HG02571 (cell line): ENCODE results near the gene GLT8D2.
"Not testable (repeated sequence)": the region's sequence is repeated elsewhere in the genome, so short reads cannot be mapped to it uniquely, and the experiment has no call there.

ENCODE experiments used
- ATAC-seq: cut with Tn5 transposase; IDR thresholded peaks from one replicate; pipeline ENCODE4 v1.9.1; 2021; ENCODE audit warnings: mild to moderate bottlenecking, moderate library complexity; ENCODE audit not compliant: unreplicated experiment

GLT8D2 gene

GRCh38 chr12:104054681-104055346, 4.8 kb upstream of the GLT8D2 start:
- ATAC-seq, result no peak

- ATAC-seq, result no peak
Observed at GRCh38 chr12:104050436-104050835, 449 bp upstream of the GLT8D2 start.

- ATAC-seq, result no peak
Observed at GRCh38 chr12:104049278-104049902, 597 bp downstream of the GLT8D2 start.

DNA sequence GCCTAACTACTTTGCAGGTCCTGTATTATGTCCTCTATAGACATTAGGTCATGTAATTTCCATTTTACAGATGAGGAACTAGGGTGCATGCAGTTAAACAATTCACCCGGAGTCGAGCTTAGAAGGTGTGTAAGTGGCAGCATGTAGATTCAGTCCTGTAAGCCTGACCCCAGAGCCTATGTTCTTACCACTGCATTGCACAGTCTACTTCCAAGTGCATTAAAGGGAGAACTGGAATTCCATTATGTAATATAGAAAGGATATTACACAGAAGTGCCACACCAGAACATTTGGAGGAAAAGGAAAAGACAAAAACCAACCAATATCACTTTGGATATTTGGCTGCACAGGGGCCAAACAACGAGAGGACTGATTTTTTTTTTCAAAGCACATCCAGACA, 1.2 kb downstream of the GLT8D2 start:
- no peak for ATAC-seq

DNA sequence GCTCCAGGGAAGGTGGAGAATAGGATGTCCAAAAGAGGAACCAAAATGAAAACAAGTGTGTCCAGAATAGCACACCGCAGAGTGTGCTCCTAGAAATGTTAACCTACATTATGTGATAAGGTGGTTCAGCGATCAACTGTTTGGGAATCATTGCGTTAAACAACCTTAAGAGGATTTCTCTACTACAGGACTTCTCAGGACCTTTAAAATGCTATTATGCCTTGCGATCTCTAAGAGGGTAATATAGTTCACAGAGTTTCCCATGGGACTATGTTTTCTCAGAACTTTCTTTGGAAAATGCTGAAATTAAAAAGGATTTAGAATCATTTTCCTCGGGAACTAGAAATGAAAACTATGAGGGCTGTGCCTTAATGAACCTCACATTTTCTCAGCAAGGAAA, 1.8 kb downstream of the GLT8D2 start:
- no peak for ATAC-seq

GRCh38 chr12:104046306-104046705, 3.7 kb downstream of the GLT8D2 start:
- ATAC-seq, result no peak

DNA sequence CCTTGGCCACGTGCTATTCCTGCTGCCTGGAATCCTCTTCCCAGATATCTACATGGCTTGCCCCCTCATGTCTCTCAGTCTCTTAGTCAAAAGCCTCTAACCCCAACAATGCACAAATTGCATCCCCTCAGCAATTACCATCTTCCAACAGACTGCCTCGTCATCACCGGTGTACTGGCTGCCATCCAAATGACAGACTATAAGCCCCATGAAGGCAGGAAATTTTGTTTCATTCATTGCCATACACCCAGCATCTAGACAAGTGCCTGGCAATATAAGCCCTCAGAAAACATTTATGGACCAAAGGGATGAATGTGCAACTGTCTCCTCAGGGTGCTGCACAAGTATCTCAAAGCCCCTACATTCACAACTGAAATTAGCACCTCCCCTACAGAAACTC, 5.8 kb downstream of the GLT8D2 start:
- no peak for ATAC-seq

DNA sequence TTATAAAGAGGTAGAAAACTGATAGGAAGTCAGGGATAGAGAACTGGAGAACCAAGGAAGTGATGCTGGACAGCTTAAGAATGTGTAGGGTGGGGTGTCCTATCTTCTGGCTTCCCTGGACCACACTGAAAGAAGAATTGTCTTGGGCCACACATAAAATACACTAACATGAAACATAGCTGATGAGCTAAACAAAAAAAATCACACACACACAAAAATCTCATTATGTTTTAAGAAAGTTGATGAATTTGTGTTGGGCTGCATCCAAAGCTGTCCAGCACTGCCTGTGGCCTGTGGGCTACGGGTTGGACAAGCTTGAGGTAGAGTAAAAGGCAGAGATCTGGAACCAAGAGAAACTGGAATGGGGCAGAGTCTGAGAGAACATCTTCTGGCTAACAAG, 7.4 kb downstream of the GLT8D2 start:
- no peak for ATAC-seq

GRCh38 chr12:104039769-104040168, 10.2 kb downstream of the GLT8D2 start:
- not testable (repeated sequence) for ATAC-seq

- ATAC-seq, result not testable (repeated sequence)
Observed at GRCh38 chr12:104036143-104036542, 13.8 kb downstream of the GLT8D2 start.

GRCh38 chr12:104030596-104030995, 19.4 kb downstream of the GLT8D2 start:
- not testable (repeated sequence) for ATAC-seq

- ATAC-seq, result no peak
Observed at GRCh38 chr12:104026841-104027599, 23.0 kb downstream of the GLT8D2 start.

GRCh38 chr12:104025771-104026170, 24.2 kb downstream of the GLT8D2 start:
- ATAC-seq, result no peak

- no peak for ATAC-seq
Observed at GRCh38 chr12:104024348-104024747, 25.6 kb downstream of the GLT8D2 start.

GRCh38 chr12:104023710-104024109, 26.3 kb downstream of the GLT8D2 start:
- no peak for ATAC-seq

DNA sequence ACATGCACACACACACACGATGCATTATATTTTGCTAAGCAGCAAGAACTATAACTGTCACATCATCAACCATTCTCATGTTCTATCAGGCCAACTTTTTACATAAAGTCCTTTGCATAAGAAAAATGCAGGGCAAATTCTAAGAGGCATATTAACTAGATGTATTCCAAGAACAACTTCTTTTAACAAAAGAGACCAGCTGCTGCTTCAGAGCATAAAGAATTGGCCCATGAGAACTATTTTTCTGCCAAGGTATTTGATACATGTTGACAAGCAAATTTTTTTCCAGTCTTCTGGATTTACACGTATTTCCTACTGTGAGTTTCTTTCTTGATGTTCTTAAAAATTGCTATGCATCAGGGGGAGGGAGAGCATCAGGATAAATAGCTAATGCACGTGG, 27.2 kb downstream of the GLT8D2 start:
- ATAC-seq, result no peak

DNA sequence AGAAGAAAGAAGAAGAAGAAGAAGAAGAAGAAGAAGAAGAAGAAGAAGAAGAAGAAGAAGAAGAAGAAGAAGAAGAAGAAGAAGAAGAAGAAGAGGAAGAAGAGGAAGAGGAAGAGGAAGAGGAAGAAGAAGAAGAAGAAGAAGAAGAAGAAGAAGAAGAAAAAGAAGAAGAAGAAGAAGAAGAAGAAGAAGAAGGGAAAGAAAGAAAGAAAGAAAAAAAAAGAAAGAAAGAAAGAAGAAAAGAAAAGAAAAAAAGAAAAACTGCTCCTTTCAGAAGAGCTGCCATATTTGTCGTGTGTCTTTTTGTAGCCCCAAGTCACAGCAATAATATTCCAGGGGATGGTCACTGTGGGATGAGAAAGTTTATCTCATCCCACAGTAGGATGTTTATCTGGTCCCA, 28.1 kb downstream of the GLT8D2 start:
- not testable (repeated sequence) for ATAC-seq

- ATAC-seq, result no peak
Observed at GRCh38 chr12:104012331-104012730, 37.7 kb downstream of the GLT8D2 start.

DNA sequence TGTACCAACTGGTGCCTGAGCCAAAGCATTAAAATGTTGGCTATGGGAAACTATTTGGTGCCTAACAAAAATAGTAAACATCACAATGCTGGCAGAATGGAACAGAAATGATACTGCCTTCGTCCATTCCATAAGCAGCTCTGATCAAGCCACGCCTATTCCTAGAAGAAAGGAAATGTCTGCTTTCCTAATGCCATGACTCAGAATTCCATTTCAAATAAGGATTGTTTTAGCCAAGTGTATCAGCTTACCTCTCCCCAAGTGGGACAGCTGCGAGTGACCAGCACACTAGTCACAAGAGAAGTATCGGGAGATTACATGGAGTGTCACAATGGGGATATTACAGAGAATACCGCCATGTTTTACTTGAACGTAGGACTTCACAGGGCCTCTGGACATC, 38.7 kb downstream of the GLT8D2 start:
- ATAC-seq, result no peak

- no peak for ATAC-seq
Observed at GRCh38 chr12:104010606-104011169, 39.3 kb downstream of the GLT8D2 start.

GRCh38 chr12:104010121-104010520, 39.9 kb downstream of the GLT8D2 start:
- no peak for ATAC-seq

GRCh38 chr12:104006929-104007328, 43.1 kb downstream of the GLT8D2 start:
- ATAC-seq, result no peak
